DND-41 (cell line): Measurements from ENCODE around the gene RTKN2.

Experiments
- EZH2 ChIP-seq: IDR thresholded peaks from 3 replicates; pipeline ENCODE4 v1.6.1; 2012; ENCODE audit warnings: borderline replicate concordance, low read depth, mild to moderate bottlenecking, moderate library complexity, low read length, inconsistent platforms; ENCODE audit not compliant: severe bottlenecking
- TF ChIP-seq, protein P1 (sequence below): IDR thresholded peaks from 2 replicates; pipeline ENCODE4 v1.5.1; 2012; ENCODE audit warnings: borderline replicate concordance, low read length, moderate library complexity, mild to moderate bottlenecking; ENCODE audit not compliant: poor library complexity, severe bottlenecking; ENCODE audit errors: extremely low read depth

GRCh38 chr10:62243647-62243997, 25.0 kb downstream of the RTKN2 start:
- TF ChIP-seq, protein P1, sequence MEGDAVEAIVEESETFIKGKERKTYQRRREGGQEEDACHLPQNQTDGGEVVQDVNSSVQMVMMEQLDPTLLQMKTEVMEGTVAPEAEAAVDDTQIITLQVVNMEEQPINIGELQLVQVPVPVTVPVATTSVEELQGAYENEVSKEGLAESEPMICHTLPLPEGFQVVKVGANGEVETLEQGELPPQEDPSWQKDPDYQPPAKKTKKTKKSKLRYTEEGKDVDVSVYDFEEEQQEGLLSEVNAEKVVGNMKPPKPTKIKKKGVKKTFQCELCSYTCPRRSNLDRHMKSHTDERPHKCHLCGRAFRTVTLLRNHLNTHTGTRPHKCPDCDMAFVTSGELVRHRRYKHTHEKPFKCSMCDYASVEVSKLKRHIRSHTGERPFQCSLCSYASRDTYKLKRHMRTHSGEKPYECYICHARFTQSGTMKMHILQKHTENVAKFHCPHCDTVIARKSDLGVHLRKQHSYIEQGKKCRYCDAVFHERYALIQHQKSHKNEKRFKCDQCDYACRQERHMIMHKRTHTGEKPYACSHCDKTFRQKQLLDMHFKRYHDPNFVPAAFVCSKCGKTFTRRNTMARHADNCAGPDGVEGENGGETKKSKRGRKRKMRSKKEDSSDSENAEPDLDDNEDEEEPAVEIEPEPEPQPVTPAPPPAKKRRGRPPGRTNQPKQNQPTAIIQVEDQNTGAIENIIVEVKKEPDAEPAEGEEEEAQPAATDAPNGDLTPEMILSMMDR, result no peak
- TF ChIP-seq EZH2, result no peak
